BE2C (cell line): ENCODE results near the gene TRIM15.
"Not testable (repeated sequence)": the region's sequence is repeated elsewhere in the genome, so short reads cannot be mapped to it uniquely, and the experiment has no call there.

Experiments used
- DNase-seq: peaks from one replicate; pipeline ENCODE4 v3.0.0-alpha.2; 2020
- H3K27me3 ChIP-seq: fragments of 250-450 bp; sonication (Bioruptor Pico); 2 replicates; pipeline ENCODE4 v1.5.1; 2020; ENCODE audit warnings: mild to moderate bottlenecking
- H3K36me3 ChIP-seq: fragments of 250-450 bp; sonication (Bioruptor Pico); 2 replicates; pipeline ENCODE4 v1.5.1; 2020; ENCODE audit warnings: mild to moderate bottlenecking
- H3K4me1 ChIP-seq: fragments of 250-450 bp; sonication (Bioruptor Pico); 2 replicates; pipeline ENCODE4 v1.5.1; 2020
- H3K4me3 ChIP-seq: 2 replicates; pipeline ENCODE4 v1.5.1; 2011; ENCODE audit warnings: low read depth, low read length
- H3K9me3 ChIP-seq: fragments of 250-450 bp; sonication (Bioruptor Pico); 2 replicates; pipeline ENCODE4 v1.5.1; 2020
- CTCF ChIP-seq: IDR thresholded peaks from 2 replicates; pipeline ENCODE4 v1.5.1; 2012; ENCODE audit warnings: mild to moderate bottlenecking, low read depth, low read length

The TRIM15 gene

GRCh38 chr6:30160008-30160784, 3.1 kb upstream of the TRIM15 start:
- TF ChIP-seq CTCF, result no peak
- DNase-seq, result no peak
- no peak overlapping the region for H3K4me3 ChIP-seq
- no peaks in the 10 kb centered on the region for H3K4me1 ChIP-seq
- no peaks in the 10 kb centered on the region for H3K36me3 ChIP-seq
- H3K9me3 ChIP-seq, result no peaks in the 10 kb centered on the region
- H3K27me3 ChIP-seq, result peaks cover 11% of the 10 kb centered on the region

GRCh38 chr6:30160785-30161531, 2.4 kb upstream of the TRIM15 start, which contains the start of gene TRIM10:
TRIM10 (minus strand) TSS chr6:30161211; CDS start chr6:30160858, 353 bp downstream.
- no peak for DNase-seq
- Histone ChIP-seq H3K4me1 (no peaks in the 10 kb centered on the region), H3K27me3 (peaks cover 11% of the 10 kb centered on the region), H3K9me3 (no peaks in the 10 kb centered on the region), H3K36me3 (no peaks in the 10 kb centered on the region), H3K4me3 (no peak within 1 kb of the TSS)
- TF ChIP-seq CTCF, result no peak

GRCh38 chr6:30162265-30163089, 869 bp upstream of the TRIM15 start:
- Histone ChIP-seq H3K27me3 (peaks cover 19% of the 10 kb centered on the region), H3K4me1 (no peaks in the 10 kb centered on the region), H3K36me3 (no peaks in the 10 kb centered on the region), H3K4me3 (no peak overlapping the region), H3K9me3 (no peaks in the 10 kb centered on the region)
- DNase-seq, result no peak
- no peak for TF ChIP-seq CTCF

- Histone ChIP-seq H3K36me3 (no peaks in the 10 kb centered on the region), H3K9me3 (no peaks in the 10 kb centered on the region), H3K27me3 (peaks cover 19% of the 10 kb centered on the region), H3K4me1 (no peaks in the 10 kb centered on the region), H3K4me3 (no peak overlapping the region)
- no peak for TF ChIP-seq CTCF
- DNase-seq, result no peak
Observed at GRCh38 chr6:30163918-30164654, 740 bp downstream of the TRIM15 start.

GRCh38 chr6:30164714-30165113, 1.4 kb downstream of the TRIM15 start:
- DNase-seq, result no peak
- no peak for TF ChIP-seq CTCF
- Histone ChIP-seq H3K4me3 (no peak overlapping the region), H3K36me3 (no peaks in the 10 kb centered on the region), H3K4me1 (no peaks in the 10 kb centered on the region), H3K9me3 (no peaks in the 10 kb centered on the region), H3K27me3 (peaks cover 18% of the 10 kb centered on the region)

- peaks cover 18% of the 10 kb centered on the region for H3K27me3 ChIP-seq
- H3K4me3 ChIP-seq, H3K36me3 ChIP-seq, H3K4me1 ChIP-seq, H3K9me3 ChIP-seq, DNase-seq: not testable (repeated sequence)
Observed at GRCh38 chr6:30165238-30165637, 1.9 kb downstream of the TRIM15 start.
